ENCODE results near the gene ZNF783. TPM values are rescaled to one million over a fixed set of nuclear protein-coding genes. Genes with fewer than 3 reads are reported as not detected.
"Not testable (repeated sequence)": the region's sequence is repeated elsewhere in the genome, so short reads cannot be mapped to it uniquely, and the experiment has no call there.

ZNF783 gene
- total RNA-seq, 3 donors from 2014 or later = 24.0 to 28.5 (median 24.5) TPM

DNA sequence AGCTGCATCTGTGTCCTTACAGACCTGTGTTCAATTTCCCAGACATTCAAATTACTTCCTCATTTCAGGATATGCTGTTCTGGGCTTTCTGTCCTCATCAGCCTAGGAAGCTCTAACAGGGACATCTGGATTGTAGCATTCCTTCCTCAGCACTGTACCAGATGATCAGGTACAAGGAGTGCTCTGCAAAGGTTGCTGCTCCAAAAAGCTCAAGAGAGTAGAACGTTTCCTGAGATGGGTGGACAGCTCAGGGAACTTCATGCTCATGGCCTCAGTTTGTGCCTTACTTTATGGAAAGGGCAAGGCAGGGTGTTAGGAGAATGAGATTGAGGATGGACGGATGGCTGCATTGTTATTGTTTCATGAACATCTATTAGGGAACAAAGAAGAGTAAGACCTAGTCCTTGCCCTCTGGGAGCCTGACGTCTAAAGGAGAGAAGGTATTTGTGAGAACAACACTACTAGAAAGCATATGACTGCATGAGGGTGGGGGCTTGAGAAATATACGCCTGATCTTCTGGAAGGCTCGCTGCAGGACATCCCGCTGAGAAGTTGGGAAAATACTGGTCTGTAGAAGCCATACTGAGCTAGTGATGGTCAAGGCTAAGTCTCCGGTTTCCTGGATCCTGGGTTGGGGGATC lies 33.0 kb upstream of the ZNF783 start:
- no peak for DNase-seq
- peaks cover 13% of the 10 kb centered on the region for H3K27me3 Mint-ChIP-seq (ENCODE audit: low read depth)
- no peak overlapping the region for H3K4me3 Mint-ChIP-seq
- no peaks in the 10 kb centered on the region for H3K9me3 Mint-ChIP-seq
- ATAC-seq = no peak
- no peaks in the 10 kb centered on the region for H3K4me1 Mint-ChIP-seq (ENCODE audit: low read depth)
- H3K36me3 Mint-ChIP-seq (ENCODE audit: insufficient read depth) = peaks cover 11% of the 10 kb centered on the region

GRCh38 chr7:149229526-149229925 lies 32.5 kb upstream of the ZNF783 start:
- no peaks in the 10 kb centered on the region for H3K9me3 Mint-ChIP-seq
- H3K4me1 Mint-ChIP-seq (ENCODE audit: low read depth) = no peaks in the 10 kb centered on the region
- ATAC-seq = no peak
- H3K36me3 Mint-ChIP-seq (ENCODE audit: insufficient read depth) = peaks cover 11% of the 10 kb centered on the region
- H3K27me3 Mint-ChIP-seq (ENCODE audit: low read depth) = peaks cover 16% of the 10 kb centered on the region
- no peak overlapping the region for H3K4me3 Mint-ChIP-seq
- DNase-seq = no peak

- no peak overlapping the region for H3K4me3 Mint-ChIP-seq
- peaks cover 16% of the 10 kb centered on the region for H3K27me3 Mint-ChIP-seq (ENCODE audit: low read depth)
- H3K9me3 Mint-ChIP-seq = no peaks in the 10 kb centered on the region
- no peaks in the 10 kb centered on the region for H3K36me3 Mint-ChIP-seq (ENCODE audit: insufficient read depth)
- H3K4me1 Mint-ChIP-seq (ENCODE audit: low read depth) = no peaks in the 10 kb centered on the region
- no peak for ATAC-seq
- no peak for DNase-seq
Observed at GRCh38 chr7:149232362-149232761, 29.6 kb upstream of the ZNF783 start.

DNA sequence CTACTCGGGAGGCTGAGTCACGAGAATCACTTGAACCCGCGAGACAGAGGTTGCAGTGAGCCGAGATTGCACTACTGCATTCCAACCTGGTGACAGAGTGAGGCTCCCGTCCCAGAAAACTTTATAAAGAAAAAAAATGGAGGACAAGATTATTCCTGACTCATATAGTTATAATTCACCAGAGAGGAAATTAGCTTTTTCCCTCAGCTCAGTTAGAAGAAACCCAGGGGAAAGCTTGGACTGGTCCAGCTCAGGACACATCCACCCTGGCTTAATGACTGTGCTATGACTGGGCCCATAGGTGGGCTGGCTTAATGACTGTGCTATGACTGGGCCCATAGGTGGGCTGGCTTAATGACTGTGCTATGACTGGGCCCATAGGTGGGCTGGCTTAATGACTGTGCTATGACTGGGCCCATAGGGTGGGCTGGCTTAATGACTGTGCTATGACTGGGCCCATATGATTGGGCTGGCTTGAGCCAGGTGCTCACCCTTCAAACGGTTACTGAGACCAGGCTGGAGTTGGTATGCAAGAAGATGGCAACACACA lies 28.3 kb upstream of the ZNF783 start:
- peak; percentile 55 to 60 for ATAC-seq
- not testable (repeated sequence) for H3K36me3 Mint-ChIP-seq (ENCODE audit: insufficient read depth); H3K9me3 Mint-ChIP-seq; H3K4me3 Mint-ChIP-seq; H3K4me1 Mint-ChIP-seq (ENCODE audit: low read depth); DNase-seq
- H3K27me3 Mint-ChIP-seq (ENCODE audit: low read depth) = peaks cover 18% of the 10 kb centered on the region

- DNase-seq = no peak
- Mint-ChIP-seq H3K4me3 (no peak overlapping the region), H3K4me1 (ENCODE audit: low read depth) (peaks cover 28% of the 10 kb centered on the region), H3K27me3 (ENCODE audit: low read depth) (peaks cover 15% of the 10 kb centered on the region), H3K36me3 (ENCODE audit: insufficient read depth) (peaks cover 5% of the 10 kb centered on the region), H3K9me3 (no peaks in the 10 kb centered on the region)
- no peak for ATAC-seq
Observed at GRCh38 chr7:149237502-149237901, 24.5 kb upstream of the ZNF783 start.

- ATAC-seq = no peak
- DNase-seq = no peak
- no peaks in the 10 kb centered on the region for H3K9me3 Mint-ChIP-seq
Observed at GRCh38 chr7:149238051-149238450, 23.9 kb upstream of the ZNF783 start.

DNA sequence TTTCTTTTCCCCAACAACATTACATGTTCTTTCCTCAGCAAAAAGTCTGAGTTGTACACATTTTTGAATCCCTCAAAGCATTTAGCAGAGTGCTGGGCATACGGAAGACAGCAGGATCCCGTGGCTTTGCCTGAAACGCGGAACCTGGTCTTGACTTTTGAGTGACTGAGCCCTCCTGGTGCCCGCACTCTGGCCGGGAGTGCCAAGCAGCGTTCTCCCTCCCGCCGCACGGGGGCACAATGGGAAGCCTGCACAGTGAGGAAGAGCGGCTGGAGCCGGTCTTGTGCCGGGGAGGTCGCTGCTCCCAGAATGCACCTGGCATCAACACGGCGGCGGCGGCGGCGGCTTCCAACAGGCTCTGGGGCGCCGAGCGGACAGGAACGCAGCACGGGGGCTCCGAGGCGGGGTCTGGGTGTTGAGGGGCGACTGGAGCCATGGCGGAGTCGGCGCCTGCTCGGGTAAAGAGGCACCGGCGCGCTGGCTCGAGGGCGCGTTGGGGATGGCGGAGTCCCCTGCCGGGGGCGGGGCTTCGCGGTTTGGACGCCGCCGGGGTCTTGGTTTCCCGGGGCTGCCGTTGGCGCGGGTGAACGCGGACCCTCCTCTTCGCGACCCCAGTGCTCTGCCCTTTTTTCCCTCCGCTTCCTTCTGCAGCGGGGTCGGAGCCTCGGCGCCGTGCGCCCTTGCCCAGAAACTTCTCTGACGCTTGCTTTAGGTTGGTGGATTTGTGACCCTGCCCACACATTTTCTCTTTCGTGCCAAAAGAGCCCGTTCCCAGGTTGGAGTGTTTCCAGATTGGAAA lies 22.5 kb upstream of the ZNF783 start, which contains the start of gene ZNF212:
Gene ZNF212, plus strand, starts transcription at position 307 of the 799 bp plus-strand sequence. Its CDS starts 128 bp downstream, at position 435.
- Mint-ChIP-seq H3K4me1 (ENCODE audit: low read depth) (peaks cover 33% of the 10 kb centered on the region), H3K27me3 (ENCODE audit: low read depth) (peaks cover 2% of the 10 kb centered on the region), H3K9me3 (no peaks in the 10 kb centered on the region), H3K4me3 (peak within 1 kb of the TSS; percentile 95), H3K36me3 (ENCODE audit: insufficient read depth) (peaks cover 9% of the 10 kb centered on the region)
- ATAC-seq (peak; percentile 99), DNase-seq (peak; percentile 84)

More at GRCh38 chr7:149238051-149238450, 23.9 kb upstream of the ZNF783 start:
- Mint-ChIP-seq H3K36me3 (ENCODE audit: insufficient read depth) (peaks cover 9% of the 10 kb centered on the region), H3K27me3 (ENCODE audit: low read depth) (peaks cover 11% of the 10 kb centered on the region), H3K4me3 (peak overlapping the region; percentile 95), H3K4me1 (ENCODE audit: low read depth) (peaks cover 30% of the 10 kb centered on the region)

DNA sequence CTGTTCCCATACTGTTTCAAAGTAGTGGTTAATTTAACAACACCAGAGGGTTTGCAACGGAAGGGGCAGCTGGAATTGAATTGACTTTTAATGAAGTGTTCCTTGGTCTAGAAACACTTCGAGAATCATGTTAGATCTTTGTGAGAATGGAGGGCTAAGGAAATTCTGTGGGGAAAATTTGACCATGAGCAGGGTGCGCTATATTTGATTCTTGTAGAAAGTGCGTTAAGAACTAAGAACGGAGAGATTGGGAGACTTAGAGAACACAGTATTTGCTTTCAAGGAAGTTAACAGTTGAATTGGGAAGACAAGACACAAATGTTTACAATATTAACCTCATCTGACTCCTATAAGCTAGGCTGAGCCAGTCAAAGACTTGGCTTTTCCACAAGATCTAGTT lies 21.4 kb upstream of the ZNF783 start:
- Mint-ChIP-seq H3K27me3 (ENCODE audit: low read depth) (peaks cover 2% of the 10 kb centered on the region), H3K4me3 (peak overlapping the region; percentile 95), H3K9me3 (no peaks in the 10 kb centered on the region), H3K4me1 (ENCODE audit: low read depth) (peaks cover 43% of the 10 kb centered on the region), H3K36me3 (ENCODE audit: insufficient read depth) (peaks cover 9% of the 10 kb centered on the region)
- ATAC-seq (no peak), DNase-seq (no peak)

DNA sequence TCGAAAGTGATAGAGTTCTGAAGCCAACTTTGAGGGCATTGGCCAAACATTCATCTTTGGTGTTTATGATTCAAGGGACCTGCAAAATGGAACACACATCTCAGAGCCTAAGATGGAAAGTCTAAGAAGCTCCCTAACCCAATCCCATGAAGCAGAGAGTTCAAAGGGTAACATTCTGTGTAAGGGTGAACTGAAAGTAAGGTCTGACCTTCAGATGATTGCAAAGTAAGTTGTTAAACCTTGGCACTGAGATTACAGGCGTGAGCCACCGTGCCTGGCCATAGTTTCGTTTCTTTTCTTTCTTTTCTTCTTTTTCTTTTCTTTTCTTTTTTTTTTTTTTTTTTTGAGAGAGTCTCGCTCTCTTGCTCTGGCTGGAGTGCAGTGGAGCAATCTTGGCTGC lies 20.3 kb upstream of the ZNF783 start:
- DNase-seq (no peak), ATAC-seq (no peak)
- Mint-ChIP-seq H3K36me3 (ENCODE audit: insufficient read depth) (peaks cover 9% of the 10 kb centered on the region), H3K4me3 (peak overlapping the region; percentile 95), H3K27me3 (ENCODE audit: low read depth) (peaks cover 2% of the 10 kb centered on the region), H3K9me3 (no peaks in the 10 kb centered on the region), H3K4me1 (ENCODE audit: low read depth) (peaks cover 51% of the 10 kb centered on the region)

- no peaks in the 10 kb centered on the region for H3K27me3 Mint-ChIP-seq (ENCODE audit: low read depth)
- ATAC-seq = peak; percentile 85
Observed at GRCh38 chr7:149245244-149245643, 16.8 kb upstream of the ZNF783 start.

DNA sequence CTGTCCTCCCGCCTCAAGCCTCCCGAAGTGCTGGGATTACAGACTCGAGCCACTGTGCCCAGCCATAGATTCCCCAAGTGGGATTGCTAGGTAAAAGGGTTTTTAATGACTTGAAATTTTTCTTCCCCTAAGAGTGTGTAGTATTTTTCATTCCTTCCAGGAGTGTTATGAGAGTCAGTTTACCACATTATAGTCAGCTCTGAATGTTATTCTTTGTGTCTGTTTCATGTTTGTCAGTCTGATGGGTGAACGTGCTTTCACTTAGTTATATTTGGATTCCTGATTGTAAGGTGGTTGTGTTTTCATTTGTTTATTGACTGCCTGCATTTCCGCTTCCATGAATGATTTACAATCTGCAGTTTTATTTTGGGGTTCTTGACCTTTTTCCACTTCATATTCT lies 16.3 kb upstream of the ZNF783 start:
- ATAC-seq = peak; percentile 49 to 51
- Mint-ChIP-seq H3K4me3 (peak overlapping the region; percentile 8), H3K4me1 (ENCODE audit: low read depth) (peaks cover 56% of the 10 kb centered on the region), H3K9me3 (no peaks in the 10 kb centered on the region), H3K27me3 (ENCODE audit: low read depth) (no peaks in the 10 kb centered on the region), H3K36me3 (ENCODE audit: insufficient read depth) (peaks cover 20% of the 10 kb centered on the region)
- DNase-seq = no peak

More at GRCh38 chr7:149245244-149245643, 16.8 kb upstream of the ZNF783 start:
- Mint-ChIP-seq H3K36me3 (ENCODE audit: insufficient read depth) (peaks cover 21% of the 10 kb centered on the region), H3K9me3 (no peaks in the 10 kb centered on the region), H3K4me3 (peak overlapping the region; percentile 8), H3K4me1 (ENCODE audit: low read depth) (peaks cover 60% of the 10 kb centered on the region)
- DNase-seq = no peak

DNA sequence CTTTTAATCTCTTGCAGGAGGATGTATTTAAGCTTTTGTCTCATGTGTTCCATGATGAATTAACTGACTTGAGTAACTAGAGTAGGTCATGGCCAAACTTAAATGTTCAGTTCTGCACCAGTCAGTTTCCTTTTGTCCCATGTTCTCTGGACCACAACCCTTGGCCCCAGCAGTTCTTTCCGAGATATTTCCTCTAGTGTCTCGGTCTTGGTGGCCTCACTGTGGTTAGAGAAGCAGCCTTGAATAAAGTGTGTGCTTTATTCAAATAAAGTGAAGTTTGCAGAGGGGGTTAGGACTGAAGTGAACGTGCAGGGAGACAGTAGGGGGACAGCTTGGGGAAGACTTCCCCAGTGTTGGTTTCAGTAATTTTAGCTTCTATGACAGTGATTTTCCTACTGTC lies 13.2 kb upstream of the ZNF783 start:
- DNase-seq (no peak), ATAC-seq (peak; percentile 64 to 76)
- Mint-ChIP-seq H3K4me1 (ENCODE audit: low read depth) (peaks cover 42% of the 10 kb centered on the region), H3K9me3 (no peaks in the 10 kb centered on the region), H3K27me3 (ENCODE audit: low read depth) (no peaks in the 10 kb centered on the region), H3K36me3 (ENCODE audit: insufficient read depth) (peaks cover 27% of the 10 kb centered on the region), H3K4me3 (peak overlapping the region; percentile 39)

GRCh38 chr7:149250151-149250550 lies 11.8 kb upstream of the ZNF783 start:
- Mint-ChIP-seq H3K4me1 (ENCODE audit: low read depth) (peaks cover 34% of the 10 kb centered on the region), H3K36me3 (ENCODE audit: insufficient read depth) (peaks cover 30% of the 10 kb centered on the region)
- DNase-seq; H3K27me3 Mint-ChIP-seq (ENCODE audit: low read depth); ATAC-seq; H3K4me3 Mint-ChIP-seq; H3K9me3 Mint-ChIP-seq: not testable (repeated sequence)

GRCh38 chr7:149251518-149251917 lies 10.5 kb upstream of the ZNF783 start:
- not testable (repeated sequence) for H3K9me3 Mint-ChIP-seq; ATAC-seq; H3K27me3 Mint-ChIP-seq (ENCODE audit: low read depth); DNase-seq; H3K4me3 Mint-ChIP-seq
- Mint-ChIP-seq H3K4me1 (ENCODE audit: low read depth) (peaks cover 23% of the 10 kb centered on the region), H3K36me3 (ENCODE audit: insufficient read depth) (peaks cover 36% of the 10 kb centered on the region)

Data from activated T-cell treated with anti-CD3 and anti-CD28 coated beads, Interleukin-2, amount 50 U/mL, for 4 hours (primary cell).